NCI-H2196 (cell line): Measurements from ENCODE around the gene EIF2B2.

Experiments used
- DNase-seq: peaks from one replicate; lab custom pipeline; 2025; ENCODE audit not compliant: unreplicated experiment; lab: John Stamatoyannopoulos, UW

Gene EIF2B2

DNA sequence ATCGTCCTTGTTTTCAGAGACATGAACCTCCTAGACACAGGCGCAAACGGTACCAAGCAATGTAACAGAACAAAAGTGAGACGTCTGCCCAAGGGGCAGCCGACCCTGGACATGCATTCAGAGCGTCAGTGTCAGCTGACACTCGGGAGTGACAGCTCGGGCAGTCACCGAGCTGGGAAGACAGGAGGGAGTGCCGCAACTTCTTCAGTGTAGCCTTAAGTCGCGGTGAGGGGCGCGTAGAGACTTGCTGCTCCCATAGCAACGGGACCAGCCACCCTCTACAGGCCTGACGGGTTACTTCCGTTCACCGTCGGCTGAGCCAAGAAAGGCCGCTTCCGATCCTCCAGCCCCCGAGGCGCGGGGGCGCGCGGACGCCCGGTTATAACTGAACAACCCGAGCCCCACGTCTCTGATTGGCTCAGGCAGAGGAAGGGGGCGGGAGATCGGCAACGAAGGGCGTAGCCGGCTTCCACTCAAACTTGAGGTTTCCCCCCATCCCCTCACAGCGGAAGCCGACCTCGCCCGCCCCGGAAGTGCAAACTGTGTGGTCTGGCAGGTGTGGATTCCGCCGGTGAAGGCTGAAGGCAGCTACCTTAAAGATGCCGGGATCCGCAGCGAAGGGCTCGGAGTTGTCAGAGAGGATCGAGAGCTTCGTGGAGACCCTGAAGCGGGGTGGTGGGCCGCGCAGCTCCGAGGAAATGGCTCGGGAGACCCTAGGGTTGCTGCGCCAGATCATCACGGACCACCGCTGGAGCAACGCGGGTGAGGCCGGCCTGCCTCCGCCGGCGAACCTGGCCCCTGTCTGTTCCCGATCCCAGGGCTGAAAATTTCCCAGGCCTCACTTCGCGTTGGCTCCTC, at the start of gene EIF2B2:
EIF2B2 (plus strand) TSS at position 530 of the 858 bp plus-strand sequence; CDS start at position 600, 70 bp downstream.
- DNase-seq, result peak; percentile 100

DNA sequence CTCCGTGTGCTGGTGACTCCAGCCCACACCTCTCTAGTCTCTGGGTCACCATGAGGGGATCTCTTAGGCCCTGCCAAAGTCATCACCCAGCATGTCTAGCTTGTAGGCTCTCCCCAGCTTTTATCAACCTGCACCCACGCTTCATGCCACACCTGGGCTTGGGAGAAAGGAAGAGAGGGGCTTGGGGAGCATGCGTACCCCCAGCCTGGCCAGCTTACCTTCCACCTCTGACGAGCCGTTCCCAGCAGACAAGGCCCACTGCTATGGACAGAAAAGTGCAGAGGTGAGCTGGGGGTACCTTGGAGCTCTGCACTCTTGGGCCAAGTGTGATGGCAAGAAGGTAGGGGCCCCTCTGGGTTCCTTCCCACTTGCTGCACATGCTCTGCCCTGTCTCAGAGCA, 49.0 kb upstream of the EIF2B2 start:
- DNase-seq, result no peak

DNA sequence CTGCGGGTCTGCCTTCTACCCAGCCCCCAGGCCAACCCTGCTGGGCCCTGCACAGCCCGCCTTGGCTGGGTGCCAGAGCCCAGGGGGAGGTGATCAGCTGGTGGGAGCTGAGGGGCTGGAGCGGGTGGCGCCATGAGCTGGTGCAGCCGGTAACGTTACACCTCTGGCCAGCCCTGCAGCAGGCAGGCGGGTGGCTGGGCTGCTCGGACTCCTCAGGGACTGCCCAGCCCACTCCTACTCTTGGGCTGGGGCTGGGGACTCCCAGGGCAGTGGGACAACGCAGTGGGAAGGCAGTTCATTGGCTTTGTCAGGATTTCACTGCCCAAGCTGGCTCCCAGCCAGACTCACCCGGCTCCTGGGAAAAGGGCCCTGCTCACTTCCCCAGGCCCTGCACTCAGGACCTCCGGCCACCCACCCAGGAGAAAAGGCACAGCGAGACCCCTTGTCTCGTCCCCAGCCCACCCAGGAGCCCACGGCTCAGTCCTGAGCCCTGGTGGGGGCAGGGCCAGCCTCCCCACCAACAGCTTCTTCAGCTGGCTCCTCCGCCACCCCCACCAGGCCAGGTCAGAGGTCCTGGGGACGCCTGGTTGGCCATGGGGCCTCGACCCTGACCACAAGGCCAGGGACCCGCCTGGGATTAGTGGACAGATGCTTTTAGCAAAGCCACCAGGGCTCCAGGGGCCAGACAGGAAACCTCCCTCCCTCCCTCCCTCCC, 48.3 kb upstream of the EIF2B2 start:
- DNase-seq, result peak; percentile 69

DNA sequence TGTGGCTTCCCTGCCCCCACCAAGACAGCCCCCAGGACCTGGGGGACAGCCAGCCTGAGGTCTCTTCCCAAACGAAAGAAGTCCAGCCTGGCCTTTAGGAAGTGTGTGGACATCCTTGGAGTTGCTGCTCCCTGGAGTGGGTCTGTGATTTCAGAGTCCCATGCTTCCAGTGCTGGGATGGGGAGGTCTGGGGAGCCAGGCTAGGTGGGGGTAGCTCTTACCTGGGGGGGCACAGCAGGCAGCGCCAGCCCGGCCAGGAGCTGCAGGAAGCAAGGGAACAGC, 47.8 kb upstream of the EIF2B2 start:
- DNase-seq, result no peak

DNA sequence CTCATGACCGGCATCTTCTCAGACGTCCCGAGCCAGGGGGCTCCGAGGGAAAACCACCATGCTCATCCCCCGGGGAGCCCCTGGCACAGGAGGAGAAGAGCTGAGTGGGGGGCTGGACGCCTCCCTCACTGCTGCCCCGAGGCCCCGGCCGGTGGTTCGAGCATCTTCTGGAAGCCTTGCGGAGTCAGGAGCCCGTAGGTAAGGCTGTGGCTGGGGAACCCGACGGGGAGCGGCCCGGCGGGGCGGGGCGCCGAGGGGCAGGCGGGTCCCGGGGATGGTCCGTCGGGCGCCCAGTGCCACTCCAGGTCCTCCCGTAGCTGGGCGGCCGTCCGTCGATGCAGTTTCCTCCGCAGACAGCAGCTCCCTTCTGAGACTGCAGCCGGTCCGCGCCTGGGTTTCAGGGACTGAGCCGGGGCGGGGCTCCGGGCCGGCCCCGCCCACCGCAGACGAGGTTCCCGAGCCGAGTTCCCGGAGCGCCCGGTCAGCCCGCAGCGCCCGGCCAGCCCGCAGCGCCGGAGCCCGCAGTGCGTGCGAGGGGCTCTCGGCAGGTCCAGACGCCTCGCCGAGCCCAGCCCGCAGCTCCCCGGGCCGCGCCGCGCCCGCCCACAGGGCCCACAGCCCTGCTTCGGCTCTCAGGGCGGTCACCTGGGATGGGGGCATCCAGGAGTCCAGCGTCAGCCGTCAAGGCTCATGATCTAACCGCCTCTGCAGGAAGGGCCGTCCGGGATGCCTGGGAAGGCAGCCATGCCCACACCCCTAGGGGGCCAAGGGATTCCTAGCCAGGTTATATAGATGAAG, 47.3 kb upstream of the EIF2B2 start, which contains the start of gene PGF:
PGF (minus strand) TSS at position 369 of the 798 bp plus-strand sequence; CDS start at position 14, 355 bp downstream.
- peak; percentile 85 for DNase-seq

DNA sequence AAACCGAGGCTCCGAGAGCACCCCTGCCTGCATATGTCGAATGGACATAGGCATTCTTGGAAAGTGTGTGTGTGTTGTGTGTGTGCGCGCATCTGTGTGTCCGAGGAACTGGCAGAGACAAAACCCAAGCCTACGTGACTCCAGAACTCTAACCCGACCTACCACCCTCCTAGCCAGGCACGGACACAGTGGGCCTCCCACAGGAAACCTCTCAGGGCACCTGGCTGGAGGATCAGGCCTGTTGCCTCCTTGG, 46.8 kb upstream of the EIF2B2 start:
- no peak for DNase-seq

DNA sequence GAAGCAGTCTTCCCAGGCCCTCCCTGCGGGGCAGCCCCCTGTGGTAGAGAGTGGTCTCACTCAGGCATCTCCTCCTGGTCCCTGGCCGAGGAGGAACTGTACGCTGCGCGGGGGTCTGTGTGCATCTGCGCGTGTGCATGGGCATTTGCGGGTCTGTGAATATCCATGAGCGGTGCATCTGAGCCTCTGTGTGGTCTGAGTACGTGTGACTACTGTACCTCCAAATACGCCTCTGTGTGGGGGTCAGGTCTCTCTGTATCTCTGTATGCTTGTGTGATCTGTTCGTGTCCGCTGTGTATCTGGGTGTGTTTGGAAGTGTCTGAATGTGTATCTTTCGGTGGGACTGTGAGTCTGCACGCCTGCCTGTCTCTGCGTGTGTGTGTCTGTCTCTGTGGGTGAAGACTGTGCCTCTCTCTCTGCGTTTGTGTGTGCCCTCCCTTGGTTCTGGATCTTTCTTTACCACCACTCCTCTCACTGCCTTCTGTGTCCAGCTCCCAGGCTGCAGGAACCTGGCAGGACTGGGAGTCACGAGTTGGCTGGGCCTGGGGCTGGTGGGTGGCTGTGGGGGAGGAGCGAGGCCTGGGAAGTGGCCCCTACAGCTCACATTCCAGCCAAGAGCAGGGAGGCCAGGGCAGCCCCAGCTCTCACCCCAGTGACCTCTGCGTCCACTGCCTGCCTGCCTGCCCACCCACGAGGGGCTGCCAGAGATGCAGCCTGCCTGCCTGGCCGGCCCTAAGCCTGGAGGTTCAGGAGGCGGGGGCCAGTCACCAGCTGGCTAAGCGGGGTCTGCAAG, 46.2 kb upstream of the EIF2B2 start:
- no peak for DNase-seq

DNA sequence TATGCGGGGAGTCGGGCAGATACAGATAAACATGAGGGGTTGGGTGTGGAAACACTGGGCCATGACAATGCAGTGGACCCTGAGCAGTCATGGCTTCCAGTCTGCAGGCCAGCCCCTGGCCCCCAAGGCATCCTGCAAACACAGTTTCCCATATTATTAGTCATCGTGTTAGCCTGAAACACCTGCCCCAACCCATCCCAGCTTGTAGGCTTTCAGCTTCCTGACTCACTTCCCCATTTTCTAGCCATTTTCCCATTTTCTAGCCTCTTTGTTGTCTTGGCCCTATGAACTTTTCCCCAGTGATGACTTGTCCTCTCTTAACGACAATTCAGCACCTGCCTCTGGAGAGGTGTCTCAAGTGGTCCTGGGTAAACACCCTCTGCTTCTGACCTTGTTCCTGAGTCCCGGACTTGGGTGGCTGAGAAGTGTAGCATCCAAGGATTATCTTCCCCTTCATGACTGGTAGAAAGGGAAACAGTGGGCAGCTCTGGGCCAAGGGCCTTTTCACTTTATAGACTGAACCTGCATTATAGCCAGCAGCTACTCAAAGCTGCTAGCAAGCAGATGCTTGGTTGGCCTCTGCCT, 43.0 kb upstream of the EIF2B2 start:
- DNase-seq, result no peak

DNA sequence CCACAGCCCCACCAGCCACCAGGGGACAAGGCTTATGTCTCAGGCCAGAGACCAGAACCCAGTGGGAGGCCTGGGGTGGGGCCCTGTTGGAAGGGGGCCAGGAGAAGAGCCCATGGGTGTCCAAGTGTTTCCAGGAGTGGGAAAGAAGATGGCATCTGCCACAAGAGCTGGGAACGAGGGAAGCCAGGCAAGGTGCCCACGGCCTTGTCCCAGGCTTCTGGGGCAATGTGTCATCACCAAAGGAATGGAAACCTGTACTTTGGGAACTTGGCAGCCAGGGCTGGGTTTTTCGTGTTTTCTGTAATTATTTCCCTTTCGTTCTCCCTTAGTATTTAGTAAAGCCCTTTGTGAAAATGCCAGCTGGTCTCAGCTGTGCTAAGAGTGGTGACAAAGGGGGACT, 42.0 kb upstream of the EIF2B2 start:
- no peak for DNase-seq

DNA sequence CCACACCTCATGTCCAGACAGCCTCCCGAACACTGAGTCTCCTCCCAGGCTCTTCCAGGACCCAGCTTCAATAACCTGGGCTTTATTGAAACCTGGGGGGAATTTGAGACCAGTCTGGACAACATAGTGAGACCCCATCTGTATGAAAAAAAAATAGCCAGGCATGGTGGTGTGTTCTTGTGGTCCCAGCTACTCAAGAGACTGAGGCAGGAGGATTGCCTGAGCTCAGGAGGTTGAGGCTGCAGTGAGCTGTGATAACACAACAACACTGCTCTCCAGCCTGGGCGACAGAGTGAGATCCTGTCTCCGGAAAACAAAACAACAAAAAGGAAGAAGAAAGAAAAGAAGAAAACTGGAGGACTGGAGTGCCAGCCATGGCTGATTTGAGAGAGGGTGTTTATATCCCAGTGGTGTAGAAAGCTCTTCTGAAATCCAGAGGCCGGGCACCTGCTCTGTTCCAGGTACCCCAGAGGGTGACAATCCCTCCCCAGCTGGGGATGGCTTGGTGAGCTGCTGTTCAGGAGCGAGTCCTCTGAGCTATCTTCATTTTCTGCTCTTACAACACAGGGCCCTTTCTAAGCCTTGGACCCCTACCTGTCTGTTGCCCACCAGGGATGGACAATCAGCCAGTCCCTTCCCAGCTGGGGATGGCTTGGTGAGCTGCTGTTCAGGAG, 41.3 kb upstream of the EIF2B2 start:
- no peak for DNase-seq

DNA sequence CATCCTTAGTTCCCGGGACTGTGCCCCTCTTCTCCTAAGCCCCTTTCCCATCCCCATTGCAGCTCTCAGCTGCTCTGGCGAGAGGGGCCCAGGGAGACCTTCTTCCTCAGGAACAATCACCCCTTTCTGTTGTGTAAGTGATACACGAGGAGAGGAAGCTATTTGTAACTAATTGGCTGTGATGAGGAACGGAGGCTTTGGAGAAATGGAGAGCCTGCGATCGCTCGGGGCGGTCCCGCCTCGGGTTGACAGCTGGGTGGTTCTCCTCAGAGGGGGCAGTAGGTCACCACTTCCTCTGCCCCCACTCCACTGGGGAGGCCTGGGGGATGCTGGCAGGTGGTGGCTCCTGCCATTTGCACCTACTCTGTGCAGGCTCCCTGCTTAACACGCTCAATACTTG, 40.7 kb upstream of the EIF2B2 start:
- DNase-seq, result no peak

DNA sequence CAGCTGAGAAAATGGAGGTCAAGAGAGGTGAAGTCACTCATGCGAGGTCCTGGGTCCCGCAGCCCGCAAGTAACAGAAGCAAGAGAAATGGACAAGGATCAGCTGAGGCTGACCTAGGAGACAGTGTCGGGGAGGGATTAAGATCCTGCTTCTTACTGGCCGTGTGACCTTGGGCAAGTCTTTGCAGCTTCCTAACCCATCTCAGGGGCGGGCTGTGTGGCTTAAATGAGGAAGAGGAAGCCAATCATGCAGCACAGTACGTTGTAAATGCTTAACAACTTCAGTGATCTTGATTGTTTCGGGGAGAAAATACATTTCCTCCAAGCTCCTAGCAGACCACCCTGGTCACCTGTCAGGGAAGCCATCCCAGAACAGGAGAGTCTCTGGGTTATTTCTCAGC, 40.2 kb upstream of the EIF2B2 start:
- DNase-seq, result no peak

DNA sequence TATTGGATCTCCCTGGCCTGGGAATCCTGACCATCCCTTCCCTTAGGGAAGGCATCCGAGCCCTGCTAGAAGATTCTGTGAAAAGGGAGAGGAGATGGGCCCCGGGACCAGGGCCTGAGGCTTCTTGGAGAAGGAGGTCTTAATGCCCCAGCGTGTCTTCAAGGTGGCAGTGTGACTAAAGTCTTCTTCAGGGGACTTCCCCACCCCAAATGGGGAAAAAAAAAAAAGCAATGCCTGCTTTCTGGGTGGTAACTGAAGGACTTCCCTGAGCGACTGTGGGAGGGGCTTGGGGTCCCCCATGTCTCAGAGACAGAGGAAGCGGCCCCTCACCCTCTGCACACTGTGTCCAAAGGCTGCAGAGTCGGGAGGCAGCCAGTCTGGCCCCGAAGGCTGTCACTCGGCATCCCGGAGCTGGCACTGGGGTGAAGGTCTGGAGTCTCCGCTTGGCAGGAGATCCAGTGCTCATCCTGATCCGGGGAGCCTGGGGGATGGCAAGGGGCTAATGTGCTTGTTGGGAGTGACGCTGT, 39.5 kb upstream of the EIF2B2 start:
- no peak for DNase-seq

DNA sequence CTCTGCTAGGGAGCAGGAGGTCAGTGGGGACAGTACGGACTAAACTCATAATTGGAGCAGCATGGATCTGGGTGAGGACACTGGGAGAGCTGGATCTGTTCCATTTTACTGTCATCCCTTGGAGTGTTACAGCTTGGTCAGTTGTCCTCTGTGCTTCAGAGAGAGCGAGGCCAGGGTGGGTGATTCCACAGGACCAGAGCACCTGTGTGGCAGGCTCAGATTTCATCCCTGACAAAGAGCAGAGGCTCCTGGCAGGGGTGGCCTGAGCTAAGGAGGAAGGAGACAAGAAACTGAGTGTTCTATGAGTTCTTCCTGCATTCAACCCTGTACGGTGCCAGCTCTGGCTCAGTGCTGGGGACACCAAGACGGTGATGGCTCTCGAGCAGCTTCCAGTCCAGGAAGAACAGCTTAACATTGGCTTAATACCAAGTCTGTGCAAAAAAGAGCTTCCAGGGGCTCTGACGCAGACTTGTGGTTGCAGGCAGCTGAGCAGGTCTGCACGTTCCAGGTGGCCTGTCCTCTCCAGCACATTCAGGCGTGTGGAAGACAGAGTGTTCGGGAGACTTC, 38.9 kb upstream of the EIF2B2 start:
- DNase-seq, result peak; percentile 86

DNA sequence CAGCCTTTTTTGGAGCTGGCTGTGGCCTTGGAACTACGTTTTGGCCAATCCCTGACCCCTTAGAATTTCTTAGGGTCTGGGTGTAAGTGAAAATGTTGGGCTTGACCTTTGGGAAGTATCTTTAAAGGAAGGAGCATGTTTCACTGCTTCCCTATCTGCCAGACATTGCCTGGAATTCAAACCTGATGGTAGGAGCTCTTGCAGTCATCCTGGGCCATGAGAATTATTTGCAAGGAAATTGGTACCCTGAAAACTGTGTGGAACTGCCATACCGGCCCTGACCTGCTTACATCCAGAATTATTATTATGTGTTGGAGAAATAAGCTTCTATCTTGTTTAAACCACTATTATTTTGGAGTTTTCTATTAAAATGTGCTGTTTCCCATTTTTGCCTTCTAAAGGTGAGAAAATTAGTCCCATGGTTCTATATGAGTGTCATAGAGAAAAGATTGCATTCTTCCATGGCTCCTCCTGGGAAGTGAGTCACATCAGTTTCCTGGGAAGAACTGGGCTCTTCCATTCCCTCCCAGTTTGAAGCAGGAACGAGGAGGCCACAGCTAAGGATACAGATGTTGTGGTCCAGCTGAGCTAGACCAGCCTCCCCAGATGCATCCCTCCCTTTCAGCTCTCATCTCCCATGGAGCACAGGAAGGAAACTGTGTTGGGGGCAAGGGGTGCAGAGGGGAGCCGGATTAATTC, 37.8 kb upstream of the EIF2B2 start:
- DNase-seq, result no peak

DNA sequence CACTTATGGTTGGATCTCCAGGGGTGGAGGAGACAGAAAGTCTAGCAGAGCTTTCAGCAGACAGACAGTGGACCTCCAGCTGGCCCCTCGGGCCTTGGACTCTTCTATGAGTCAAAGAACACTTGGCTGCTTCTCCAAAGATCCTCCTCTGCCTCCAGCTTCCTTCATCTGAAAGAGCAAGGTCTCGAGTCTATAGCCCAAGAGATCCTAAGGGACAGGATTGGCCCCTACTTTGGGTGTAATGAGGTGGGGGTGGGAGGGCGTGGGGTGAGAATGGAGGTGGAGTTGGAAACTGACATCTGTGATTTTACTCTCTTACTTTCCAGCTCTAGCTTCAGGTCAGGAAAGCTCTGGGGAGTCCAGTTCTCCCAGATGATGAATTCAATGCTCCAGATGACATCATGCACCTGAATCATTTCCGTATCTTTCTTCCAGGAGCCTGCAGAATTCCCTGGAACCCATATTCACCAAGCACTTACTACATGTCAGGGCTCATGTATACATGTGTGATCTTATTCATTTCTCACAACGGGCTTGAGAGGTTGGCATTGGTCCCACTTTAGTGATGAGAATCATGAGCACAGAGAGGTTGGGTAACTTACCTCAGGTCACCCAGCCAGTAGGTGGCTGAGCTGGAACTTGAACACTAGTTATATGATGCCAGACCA, 37.1 kb upstream of the EIF2B2 start:
- DNase-seq, result no peak

DNA sequence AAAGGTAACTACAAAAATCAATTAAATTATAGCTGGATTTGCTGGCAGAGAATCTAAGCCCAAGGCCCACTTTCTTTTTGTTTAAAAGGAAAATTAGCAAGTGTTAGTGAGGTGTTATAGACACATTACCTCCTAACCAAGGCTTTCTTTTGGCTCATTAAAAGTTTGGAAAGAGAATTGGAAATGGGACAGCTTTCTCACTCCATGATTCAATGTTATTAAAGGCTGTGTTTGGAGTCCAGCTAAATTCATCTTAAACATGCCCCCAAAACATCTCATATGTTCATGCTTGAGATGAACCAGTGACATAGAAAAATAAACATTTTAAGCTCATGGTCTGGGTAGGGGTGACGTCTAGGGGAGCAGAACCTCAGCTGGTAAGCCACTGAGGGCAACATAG, 33.9 kb upstream of the EIF2B2 start:
- no peak for DNase-seq

DNA sequence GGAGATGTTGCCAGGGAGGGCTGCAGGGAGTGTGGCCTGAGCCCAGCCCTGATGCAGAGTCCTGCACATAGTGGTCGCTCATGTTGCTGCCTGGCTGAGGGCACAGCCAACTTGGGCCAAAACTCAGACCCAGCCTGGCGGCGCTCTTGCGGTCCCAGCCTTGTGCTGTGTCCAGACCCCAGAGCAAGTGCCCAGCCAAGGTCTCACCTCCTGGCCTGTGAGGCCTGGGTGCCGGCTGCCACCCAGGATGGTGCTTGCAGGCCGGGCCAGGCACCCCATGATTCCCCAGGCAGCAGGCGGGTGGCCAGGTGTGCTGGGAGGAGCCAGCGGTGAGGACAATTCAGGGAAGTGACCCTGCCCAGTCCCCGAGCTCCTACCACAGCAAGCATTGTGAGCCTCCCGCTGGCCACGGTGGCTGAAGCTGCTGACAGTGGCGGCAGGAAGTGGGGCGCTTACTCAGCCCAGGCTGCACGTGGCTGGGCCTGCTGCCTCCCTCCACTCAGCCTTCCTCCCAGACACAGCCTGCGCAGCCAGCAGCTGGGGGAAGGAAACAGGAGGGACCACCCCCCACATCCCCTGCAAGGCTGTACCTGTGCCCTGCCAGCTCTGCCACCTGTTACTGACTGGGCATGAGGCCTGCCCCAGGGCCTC, 29.6 kb upstream of the EIF2B2 start:
- DNase-seq, result peak; percentile 75
